NCI-H2171 (cell line): Measurements from ENCODE around the gene NEFH.
A peak's percentile ranks its signal among the peaks of the same experiment; 100 is the strongest.

Experiments
- DNase-seq: peaks from one replicate; lab custom pipeline; 2025; lab: John Stamatoyannopoulos, UW

The NEFH gene

GRCh38 chr22:29503811-29504372 is 23.9 kb downstream of the NEFH start:
- peak; percentile 70 for DNase-seq

- no peak for DNase-seq
Measured at GRCh38 chr22:29509298-29509697, 29.3 kb downstream of the NEFH start.

- no peak for DNase-seq
Measured at GRCh38 chr22:29509815-29510214, 29.8 kb downstream of the NEFH start.

GRCh38 chr22:29510542-29510941 is 30.5 kb downstream of the NEFH start:
- DNase-seq = no peak

- no peak for DNase-seq
Measured at GRCh38 chr22:29511126-29511862, 31.3 kb downstream of the NEFH start.

GRCh38 chr22:29512031-29512430 is 32.0 kb downstream of the NEFH start:
- DNase-seq = no peak

GRCh38 chr22:29517215-29517908 is 37.3 kb downstream of the NEFH start:
- DNase-seq = peak; percentile 25

GRCh38 chr22:29518427-29518826 is 38.4 kb downstream of the NEFH start:
- DNase-seq = no peak

GRCh38 chr22:29519996-29520395 is 40.0 kb downstream of the NEFH start:
- DNase-seq = no peak

- DNase-seq = no peak
Measured at GRCh38 chr22:29520851-29521250, 40.8 kb downstream of the NEFH start.

GRCh38 chr22:29521526-29521925 is 41.5 kb downstream of the NEFH start:
- DNase-seq = no peak

GRCh38 chr22:29523761-29524160 is 43.7 kb downstream of the NEFH start:
- DNase-seq = no peak

- no peak for DNase-seq
Measured at GRCh38 chr22:29524442-29525191, 44.6 kb downstream of the NEFH start.

- DNase-seq = no peak
Measured at GRCh38 chr22:29528144-29528543, 48.1 kb downstream of the NEFH start.

- DNase-seq = no peak
Measured at GRCh38 chr22:29530716-29531115, 50.7 kb downstream of the NEFH start.

GRCh38 chr22:29531419-29531818 is 51.4 kb downstream of the NEFH start:
- DNase-seq = no peak

GRCh38 chr22:29536411-29536810 is 56.4 kb downstream of the NEFH start:
- no peak for DNase-seq

GRCh38 chr22:29539105-29539504 is 59.1 kb downstream of the NEFH start:
- no peak for DNase-seq
